PC-3 (cell line): ENCODE results near the gene ADH5. TPM values are rescaled to one million over a fixed set of nuclear protein-coding genes. Genes with fewer than 3 reads are reported as not detected.

ENCODE experiments used
- ATAC-seq: fragments of 200-7000 bp; cut with Tn5 transposase; 2 replicates; pipeline ENCODE4 v1.9.1; 2020; ENCODE audit warnings: mild to moderate bottlenecking, moderate library complexity
- BruUV-seq: library from RNA; stranded (reverse); fragments of 400-500 nt; replicated peaks from 2 replicates; lab custom pipeline; 2021; lab: Mats Ljungman, UMichigan
- CTCF ChIA-PET: fragments of 300-600 bp; sonication (Branson Sonifier 250); formaldehyde crosslinking; loops from one replicate; lab custom pipeline; 2022; ENCODE audit warnings: antibody characterized with exemption; lab: Charles Lee
- POLR2A ChIA-PET: fragments of 300-600 bp; sonication (Branson Sonifier 250); formaldehyde crosslinking; loops from one replicate; lab custom pipeline; 2022; ENCODE audit warnings: antibody characterized with exemption; ENCODE audit not compliant: unreplicated experiment; lab: Charles Lee
- DNase-seq: peaks from one replicate; pipeline ENCODE4 v3.0.0-alpha.2; 2015
- H2AFZ ChIP-seq: fragments of 300-600 bp; sonication (generic); 2 replicates; pipeline ENCODE4 v1.6.0; 2016; ENCODE audit warnings: antibody characterized with exemption, low read length
- H3F3A ChIP-seq: fragments of 300-600 bp; sonication (generic); one replicate; pipeline ENCODE4 v1.6.0; 2017; ENCODE audit warnings: antibody characterized with exemption, low read length, control low read depth, mild to moderate bottlenecking; ENCODE audit not compliant: unreplicated experiment
- H3K27ac ChIP-seq: fragments of 300-600 bp; sonication (generic); 2 replicates; pipeline ENCODE4 v1.5.1; 2016; ENCODE audit warnings: mild to moderate bottlenecking, low read length
- H3K27me3 ChIP-seq: fragments of 300-600 bp; sonication (generic); 2 replicates; pipeline ENCODE4 v1.6.1; 2016; ENCODE audit warnings: low read length, mixed read lengths
- H3K36me3 ChIP-seq: fragments of 300-600 bp; sonication (generic); 2 replicates; pipeline ENCODE4 v1.6.1; 2016; ENCODE audit warnings: low read depth, mixed run types, low read length, mixed read lengths
- H3K4me1 ChIP-seq: fragments of 300-600 bp; sonication (generic); 2 replicates; pipeline ENCODE4 v1.5.1; 2016; ENCODE audit warnings: low read length; ENCODE audit not compliant: insufficient read depth
- H3K4me2 ChIP-seq: fragments of 300-600 bp; sonication (generic); 2 replicates; pipeline ENCODE4 v1.6.0; 2016; ENCODE audit warnings: low read length
- H3K4me3 ChIP-seq: fragments of 300-600 bp; sonication (generic); 2 replicates; pipeline ENCODE4 v1.5.1; 2016; ENCODE audit warnings: mild to moderate bottlenecking, low read length, mixed read lengths
- H3K79me2 ChIP-seq: fragments of 300-600 bp; sonication (generic); 2 replicates; pipeline ENCODE4 v1.6.1; 2017; ENCODE audit warnings: low read length, mixed read lengths
- H3K9ac ChIP-seq: fragments of 300-600 bp; sonication (generic); 2 replicates; pipeline ENCODE4 v1.6.0; 2016; ENCODE audit warnings: mild to moderate bottlenecking, low read length
- H3K9me2 ChIP-seq: fragments of 300-600 bp; sonication (generic); replicated peaks from 2 replicates; pipeline ENCODE4 v1.6.1; 2016; ENCODE audit warnings: mixed run types, low read length, mixed read lengths
- H3K9me3 ChIP-seq: fragments of 300-600 bp; sonication (generic); 2 replicates; pipeline ENCODE4 v1.6.1; 2016; ENCODE audit warnings: low read length, mixed read lengths
- H4K20me1 ChIP-seq: fragments of 300-600 bp; sonication (generic); 2 replicates; pipeline ENCODE4 v1.6.1; 2016; ENCODE audit warnings: low read length, mixed read lengths
- EZH2 ChIP-seq: fragments of 300-600 bp; sonication (generic); IDR thresholded peaks from one replicate; pipeline ENCODE4 v1.6.1; 2017; ENCODE audit warnings: antibody characterized with exemption, mild to moderate bottlenecking, low read length; ENCODE audit not compliant: unreplicated experiment
- EZH2phosphoT487 ChIP-seq: fragments of 300-600 bp; sonication (generic); IDR thresholded peaks from 2 replicates; pipeline ENCODE4 v1.6.1; 2018; ENCODE audit warnings: mild to moderate bottlenecking, antibody characterized with exemption, low read length, borderline replicate concordance
- intact Hi-C: fragments of 100-400 bp; cut with micrococcal nuclease; formaldehyde crosslinking; loops from 2 replicates; pipeline ENCODE4 v1.9.0; 2023
- total RNA-seq: library from RNA; depleted of rRNA; stranded (reverse); fragments of >200 nt; gene quantifications from 2 replicates; pipeline ENCODE4 v1.2.3, GENCODE V29; 2014; rRNA removed
- TF ChIP-seq, protein P1 (sequence below): fragments of 300-600 bp; sonication (generic); conservative IDR thresholded peaks from 2 replicates; pipeline ENCODE4 v1.5.1; 2017; ENCODE audit warnings: antibody characterized with exemption, low read depth, mild to moderate bottlenecking, low read length

Gene ADH5
- total RNA-seq, 1 experiment from 2014 or later: 94.5 TPM

DNA sequence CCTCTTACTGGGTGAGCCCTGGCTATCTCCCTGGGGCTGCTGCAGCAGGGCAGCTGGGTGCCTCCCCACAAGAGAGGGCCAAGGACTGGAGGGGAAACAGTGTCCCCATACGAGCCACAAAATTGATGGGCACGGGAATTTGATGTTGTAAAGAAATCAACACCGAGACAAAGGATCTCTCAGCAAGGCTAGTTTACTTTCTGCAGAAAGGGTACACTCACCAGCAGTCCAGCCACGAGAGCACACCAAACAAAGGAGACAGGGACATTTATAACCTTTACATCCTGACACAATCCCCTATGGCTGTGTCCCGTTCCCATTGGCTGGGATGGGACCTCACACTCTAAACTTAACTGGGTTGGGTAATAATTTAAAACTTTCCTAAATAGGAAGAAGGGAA is 67.2 kb downstream of the ADH5 start:
- intact Hi-C loops: no loop called here
- TF ChIP-seq EZH2 (no peak), EZH2phosphoT487 (no peak)
- TF ChIP-seq, protein P1, sequence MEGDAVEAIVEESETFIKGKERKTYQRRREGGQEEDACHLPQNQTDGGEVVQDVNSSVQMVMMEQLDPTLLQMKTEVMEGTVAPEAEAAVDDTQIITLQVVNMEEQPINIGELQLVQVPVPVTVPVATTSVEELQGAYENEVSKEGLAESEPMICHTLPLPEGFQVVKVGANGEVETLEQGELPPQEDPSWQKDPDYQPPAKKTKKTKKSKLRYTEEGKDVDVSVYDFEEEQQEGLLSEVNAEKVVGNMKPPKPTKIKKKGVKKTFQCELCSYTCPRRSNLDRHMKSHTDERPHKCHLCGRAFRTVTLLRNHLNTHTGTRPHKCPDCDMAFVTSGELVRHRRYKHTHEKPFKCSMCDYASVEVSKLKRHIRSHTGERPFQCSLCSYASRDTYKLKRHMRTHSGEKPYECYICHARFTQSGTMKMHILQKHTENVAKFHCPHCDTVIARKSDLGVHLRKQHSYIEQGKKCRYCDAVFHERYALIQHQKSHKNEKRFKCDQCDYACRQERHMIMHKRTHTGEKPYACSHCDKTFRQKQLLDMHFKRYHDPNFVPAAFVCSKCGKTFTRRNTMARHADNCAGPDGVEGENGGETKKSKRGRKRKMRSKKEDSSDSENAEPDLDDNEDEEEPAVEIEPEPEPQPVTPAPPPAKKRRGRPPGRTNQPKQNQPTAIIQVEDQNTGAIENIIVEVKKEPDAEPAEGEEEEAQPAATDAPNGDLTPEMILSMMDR: no peak
- POLR2A ChIA-PET: no interaction called here
- no peaks in the 10 kb centered on the region for H3K4me1 ChIP-seq
- CTCF ChIA-PET: no interaction called here
- no peaks in the 10 kb centered on the region for H3K9me2 ChIP-seq
- H3K36me3 ChIP-seq: peaks cover 19% of the 10 kb centered on the region
- H3F3A ChIP-seq: no peaks in the 10 kb centered on the region
- H3K4me3 ChIP-seq: no peak overlapping the region
- no peak overlapping the region for H3K27ac ChIP-seq
- no peak for DNase-seq
- no TSS peak for BruUV-seq
- H3K9ac ChIP-seq: no peak overlapping the region
- no peaks in the 10 kb centered on the region for H3K9me3 ChIP-seq
- no peak for ATAC-seq
- H4K20me1 ChIP-seq: 0 out of 2 replicates have a peak, but pooled peaks cover 3% of the 10 kb centered on the region
- no peaks in the 10 kb centered on the region for H3K27me3 ChIP-seq
- peaks cover 98% of the 10 kb centered on the region for H3K79me2 ChIP-seq
- H2AFZ ChIP-seq: no peak overlapping the region
- no peak overlapping the region for H3K4me2 ChIP-seq

Other genes starting within 250 kb of the ADH5 start
- gene EIF4E, start 159.7 kb downstream of the ADH5 start, total RNA-seq: 110 and 134 TPM in 2 replicates
- gene METAP1, start 93.1 kb downstream of the ADH5 start, total RNA-seq: 53.9 and 54.8 TPM in 2 replicates
- not detected in 2 replicates for gene ADH4, start 55.5 kb upstream of the ADH5 start, total RNA-seq
- not detected in 2 replicates for gene ADH6, start 130.5 kb upstream of the ADH5 start, total RNA-seq
- not detected in 2 replicates for gene ADH1A, start 202.2 kb upstream of the ADH5 start, total RNA-seq
- not detected in 2 replicates for gene ADH1B, start 232.6 kb upstream of the ADH5 start, total RNA-seq